SK-N-SH (cell line): Measurements from ENCODE around the gene CYP27B1.

Source experiments
- EZH2phosphoT487 ChIP-seq: fragments of 200-600 bp; sonication (generic); IDR thresholded peaks from 2 replicates; pipeline ENCODE4 v1.6.1; 2017; ENCODE audit warnings: low read depth, mixed run types, mild to moderate bottlenecking, antibody characterized with exemption, moderate library complexity, borderline replicate concordance
- FOXM1 ChIP-seq: IDR thresholded peaks from 2 replicates; pipeline ENCODE4 v1.4.0; 2012; ENCODE audit warnings: low read depth, mild to moderate bottlenecking
- IRF3 ChIP-seq: fragments of 150-350 bp; IDR thresholded peaks from 2 replicates; pipeline ENCODE4 v1.6.1; 2016; ENCODE audit warnings: mild to moderate bottlenecking, low read depth, low read length
- USF2 ChIP-seq: fragments of 150-350 bp; IDR thresholded peaks from 2 replicates; pipeline ENCODE4 v1.6.1; 2017; ENCODE audit warnings: antibody characterized with exemption, low read length, low read depth, borderline replicate concordance
- TF ChIP-seq, protein P1 (sequence below): fragments of 200-600 bp; sonication (generic); IDR thresholded peaks from 2 replicates; pipeline ENCODE4 v1.6.1; 2017; ENCODE audit warnings: antibody characterized with exemption, mild to moderate bottlenecking, moderate library complexity

GRCh38 chr12:57717846-57718640 lies 48.8 kb downstream of the CYP27B1 start:
- no peak for TF ChIP-seq USF2
- TF ChIP-seq IRF3 = no peak
- no peak for TF ChIP-seq FOXM1
- TF ChIP-seq, protein P1, sequence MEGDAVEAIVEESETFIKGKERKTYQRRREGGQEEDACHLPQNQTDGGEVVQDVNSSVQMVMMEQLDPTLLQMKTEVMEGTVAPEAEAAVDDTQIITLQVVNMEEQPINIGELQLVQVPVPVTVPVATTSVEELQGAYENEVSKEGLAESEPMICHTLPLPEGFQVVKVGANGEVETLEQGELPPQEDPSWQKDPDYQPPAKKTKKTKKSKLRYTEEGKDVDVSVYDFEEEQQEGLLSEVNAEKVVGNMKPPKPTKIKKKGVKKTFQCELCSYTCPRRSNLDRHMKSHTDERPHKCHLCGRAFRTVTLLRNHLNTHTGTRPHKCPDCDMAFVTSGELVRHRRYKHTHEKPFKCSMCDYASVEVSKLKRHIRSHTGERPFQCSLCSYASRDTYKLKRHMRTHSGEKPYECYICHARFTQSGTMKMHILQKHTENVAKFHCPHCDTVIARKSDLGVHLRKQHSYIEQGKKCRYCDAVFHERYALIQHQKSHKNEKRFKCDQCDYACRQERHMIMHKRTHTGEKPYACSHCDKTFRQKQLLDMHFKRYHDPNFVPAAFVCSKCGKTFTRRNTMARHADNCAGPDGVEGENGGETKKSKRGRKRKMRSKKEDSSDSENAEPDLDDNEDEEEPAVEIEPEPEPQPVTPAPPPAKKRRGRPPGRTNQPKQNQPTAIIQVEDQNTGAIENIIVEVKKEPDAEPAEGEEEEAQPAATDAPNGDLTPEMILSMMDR = no peak
- no peak for TF ChIP-seq EZH2phosphoT487
